Glutamatergic neuron (in vitro differentiated cells): ENCODE measurements around the gene ARHGEF19. TPM values are rescaled to one million over a fixed set of nuclear protein-coding genes. Genes with fewer than 3 reads are reported as not detected.

Experiments used
- DNase-seq: peaks from one replicate; pipeline ENCODE4 v3.0.0; 2022
- H3K27ac Mint-ChIP-seq: one replicate; pipeline ENCODE4 v1.8.0; 2020; ENCODE audit warnings: mild to moderate bottlenecking, mixed read lengths, inconsistent platforms; ENCODE audit not compliant: unreplicated experiment
- H3K27me3 Mint-ChIP-seq: one replicate; pipeline ENCODE4 v1.8.0; 2020; ENCODE audit warnings: mild to moderate bottlenecking, moderate library complexity, mixed read lengths, inconsistent platforms; ENCODE audit not compliant: unreplicated experiment
- H3K36me3 Mint-ChIP-seq: one replicate; pipeline ENCODE4 v1.8.0; 2020; ENCODE audit warnings: mild to moderate bottlenecking, mixed read lengths, inconsistent platforms; ENCODE audit not compliant: unreplicated experiment
- H3K4me1 Mint-ChIP-seq: one replicate; pipeline ENCODE4 v1.8.0; 2020; ENCODE audit warnings: mild to moderate bottlenecking, low read depth, mixed read lengths, inconsistent platforms; ENCODE audit not compliant: unreplicated experiment
- H3K4me3 Mint-ChIP-seq: one replicate; pipeline ENCODE4 v1.8.0; 2020; ENCODE audit warnings: mild to moderate bottlenecking, mixed read lengths, inconsistent platforms; ENCODE audit not compliant: unreplicated experiment
- H3K9me3 Mint-ChIP-seq: one replicate; pipeline ENCODE4 v1.8.0; 2020; ENCODE audit warnings: mild to moderate bottlenecking, moderate library complexity, mixed read lengths, inconsistent platforms; ENCODE audit not compliant: unreplicated experiment
- CTCF ChIP-seq: fragments of 200-600 bp; sonication (generic); IDR thresholded peaks from one replicate; pipeline ENCODE4 v1.5.0; 2021; ENCODE audit not compliant: partially characterized antibody, unreplicated experiment
- total RNA-seq: library from RNA; stranded (reverse); fragmentation: NEBNext Ultra II Directional; extraction: Animal tissue kit (Norgen Biotek cat#: 25700); gene quantifications from one replicate; pipeline ENCODE4 v1.2.1, GENCODE V29; 2021; ENCODE audit not compliant: unreplicated experiment

Gene ARHGEF19
- total RNA-seq, 1 donor from 2014 or later = 3.4 TPM

- Mint-ChIP-seq H3K4me1 (peaks cover 14% of the 10 kb centered on the region), H3K9me3 (peaks cover 7% of the 10 kb centered on the region), H3K27me3 (peaks cover 5% of the 10 kb centered on the region), H3K27ac (peak overlapping the region; percentile 43), H3K4me3 (no peak overlapping the region), H3K36me3 (no peaks in the 10 kb centered on the region)
- TF ChIP-seq CTCF = peak; percentile 81
- DNase-seq = peak; percentile 84
Observed at GRCh38 chr1:16243936-16244649, 31.6 kb upstream of the ARHGEF19 start.

- TF ChIP-seq CTCF = no peak
- DNase-seq = no peak
- Mint-ChIP-seq H3K9me3 (peaks cover 7% of the 10 kb centered on the region), H3K27ac (no peak overlapping the region), H3K27me3 (peaks cover 5% of the 10 kb centered on the region), H3K4me3 (no peak overlapping the region), H3K36me3 (no peaks in the 10 kb centered on the region), H3K4me1 (peaks cover 14% of the 10 kb centered on the region)
Observed at GRCh38 chr1:16243215-16243610, 30.8 kb upstream of the ARHGEF19 start.

GRCh38 chr1:16242556-16243214, 30.2 kb upstream of the ARHGEF19 start:
- Mint-ChIP-seq H3K4me3 (no peak overlapping the region), H3K27ac (no peak overlapping the region), H3K36me3 (no peaks in the 10 kb centered on the region), H3K4me1 (peaks cover 16% of the 10 kb centered on the region), H3K9me3 (peaks cover 7% of the 10 kb centered on the region), H3K27me3 (peaks cover 5% of the 10 kb centered on the region)
- no peak for TF ChIP-seq CTCF
- DNase-seq = no peak

- no peaks in the 10 kb centered on the region for H3K36me3 Mint-ChIP-seq
- no peak for TF ChIP-seq CTCF
- H3K4me1 Mint-ChIP-seq = peaks cover 18% of the 10 kb centered on the region
- no peak overlapping the region for H3K27ac Mint-ChIP-seq
- peak overlapping the region; percentile 15 for H3K4me3 Mint-ChIP-seq
- DNase-seq = no peak
- H3K27me3 Mint-ChIP-seq = peaks cover 5% of the 10 kb centered on the region
- peaks cover 7% of the 10 kb centered on the region for H3K9me3 Mint-ChIP-seq
Observed at GRCh38 chr1:16241221-16241708, 28.8 kb upstream of the ARHGEF19 start.

- Mint-ChIP-seq H3K4me3 (no peak overlapping the region), H3K4me1 (peaks cover 22% of the 10 kb centered on the region), H3K27me3 (peaks cover 5% of the 10 kb centered on the region), H3K36me3 (no peaks in the 10 kb centered on the region), H3K27ac (peak overlapping the region; percentile 22), H3K9me3 (peaks cover 9% of the 10 kb centered on the region)
- TF ChIP-seq CTCF = no peak
- no peak for DNase-seq
Observed at GRCh38 chr1:16239972-16240491, 27.6 kb upstream of the ARHGEF19 start.
